IMR-90 (cell line): ENCODE measurements around the gene ZMYM4.

Experiments used
- BHLHE40 ChIP-seq: fragments of 150-350 bp; IDR thresholded peaks from 2 replicates; pipeline ENCODE4 v1.6.1; 2016; ENCODE audit warnings: mild to moderate bottlenecking, low read depth, low read length
- CEBPB ChIP-seq: IDR thresholded peaks from 2 replicates; pipeline ENCODE4 v1.6.1; 2012; ENCODE audit warnings: low read depth, low read length, improper control_type of control experiment
- CTCF ChIP-seq: conservative IDR thresholded peaks from 2 replicates; pipeline ENCODE4 v1.5.1; 2012; ENCODE audit warnings: mild to moderate bottlenecking, low read depth, low read length, improper control_type of control experiment
- MAZ ChIP-seq: IDR thresholded peaks from 2 replicates; pipeline ENCODE4 v1.6.1; 2012; ENCODE audit warnings: low read depth, mild to moderate bottlenecking, low read length, improper control_type of control experiment, moderate library complexity, borderline replicate concordance
- MXI1 ChIP-seq: IDR thresholded peaks from 2 replicates; pipeline ENCODE4 v1.6.1; 2012; ENCODE audit warnings: low read depth, mild to moderate bottlenecking, low read length, moderate library complexity, borderline replicate concordance
- POLR2A ChIP-seq: IDR thresholded peaks from 2 replicates; pipeline ENCODE4 v1.6.1; 2012; ENCODE audit warnings: mild to moderate bottlenecking, low read depth, low read length
- RAD21 ChIP-seq: IDR thresholded peaks from 2 replicates; pipeline ENCODE4 v1.6.1; 2012; ENCODE audit warnings: low read length, improper control_type of control experiment
- RCOR1 ChIP-seq: IDR thresholded peaks from 2 replicates; pipeline ENCODE4 v1.6.1; 2012; ENCODE audit warnings: mild to moderate bottlenecking, low read length, improper control_type of control experiment; ENCODE audit not compliant: insufficient replicate concordance
- SMC3 ChIP-seq: fragments of 150-350 bp; IDR thresholded peaks from 2 replicates; pipeline ENCODE4 v1.6.1; 2016; ENCODE audit warnings: low read depth, mild to moderate bottlenecking, antibody characterized with exemption, low read length, moderate library complexity
- TF ChIP-seq, protein P1 (sequence below): fragments of 150-350 bp; IDR thresholded peaks from 2 replicates; pipeline ENCODE4 v1.6.1; 2017; ENCODE audit warnings: mild to moderate bottlenecking, antibody characterized with exemption, low read length, low read depth

DNA sequence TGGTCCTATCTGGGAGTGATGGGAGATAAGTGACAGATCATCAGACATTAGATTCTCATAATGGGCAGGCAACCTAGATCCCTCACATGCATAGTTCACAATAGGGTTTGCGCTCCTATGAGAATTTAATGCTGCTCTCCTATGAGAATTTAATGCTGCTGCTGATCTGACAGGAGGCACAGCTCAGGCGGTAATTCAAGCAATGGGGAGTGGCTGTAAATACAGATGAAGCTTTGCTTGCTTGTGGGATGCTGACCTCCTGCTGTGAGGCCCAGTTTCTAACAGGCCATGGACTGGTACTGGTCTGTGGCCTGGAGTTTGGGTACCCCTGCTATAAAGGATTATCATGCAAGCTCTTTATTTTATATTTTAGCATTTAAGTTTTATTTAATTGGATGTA, 72.0 kb downstream of the ZMYM4 start:
- TF ChIP-seq CTCF (no peak), CEBPB (no peak), BHLHE40 (no peak), RCOR1 (no peak), SMC3 (no peak), POLR2A (no peak), MXI1 (no peak), RAD21 (no peak), MAZ (no peak)
- TF ChIP-seq, protein P1, sequence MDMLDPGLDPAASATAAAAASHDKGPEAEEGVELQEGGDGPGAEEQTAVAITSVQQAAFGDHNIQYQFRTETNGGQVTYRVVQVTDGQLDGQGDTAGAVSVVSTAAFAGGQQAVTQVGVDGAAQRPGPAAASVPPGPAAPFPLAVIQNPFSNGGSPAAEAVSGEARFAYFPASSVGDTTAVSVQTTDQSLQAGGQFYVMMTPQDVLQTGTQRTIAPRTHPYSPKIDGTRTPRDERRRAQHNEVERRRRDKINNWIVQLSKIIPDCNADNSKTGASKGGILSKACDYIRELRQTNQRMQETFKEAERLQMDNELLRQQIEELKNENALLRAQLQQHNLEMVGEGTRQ, result no peak
